ENCODE measurements around the gene RNF215. TPM values are rescaled to one million over a fixed set of nuclear protein-coding genes. Genes with fewer than 3 reads are reported as not detected.

RNF215 gene
- total and polyA plus RNA-seq, 3 donors from 2014 or later = 18.2 to 24.6 (median 20.9) TPM

GRCh38 chr22:30370641-30371230 lies 16.5 kb downstream of the RNF215 start:
- Histone ChIP-seq H3K36me3 (ENCODE audit: low read depth, missing control alignments) (no peaks in the 10 kb centered on the region), H3K9me3 (no peaks in the 10 kb centered on the region)
- WGBS, 2 donors = 85 to 90% methylated on average over 14 to 19 of the region's 19 CpGs

GRCh38 chr22:30368420-30368819 lies 18.8 kb downstream of the RNF215 start:
- H3K9me3 ChIP-seq = no peaks in the 10 kb centered on the region
- no peaks in the 10 kb centered on the region for H3K36me3 ChIP-seq (ENCODE audit: low read depth, missing control alignments)
- 91 to 96% methylated on average over 9 of the region's 9 CpGs for WGBS, 2 donors
- H3K27ac ChIP-seq = no peak overlapping the region
- H3K27me3 ChIP-seq = no peaks in the 10 kb centered on the region
- intact Hi-C loops (cut with DNase I; ENCODE audit: low total_unique reads) = no loop called here
- DNase-seq = no peak
- TF ChIP-seq CTCF (IDR thresholded peaks at IDR 0.05) (no peak), POLR2A (IDR thresholded peaks at IDR 0.05) (no peak)
- H3K4me3 ChIP-seq = no peak overlapping the region
- no peaks in the 10 kb centered on the region for H3K4me1 ChIP-seq

More at GRCh38 chr22:30370641-30371230, 16.5 kb downstream of the RNF215 start:
- no peaks in the 10 kb centered on the region for H3K27me3 ChIP-seq
- TF ChIP-seq CTCF (IDR thresholded peaks at IDR 0.05) (no peak), POLR2A (IDR thresholded peaks at IDR 0.05) (no peak)
- intact Hi-C loops (cut with DNase I; ENCODE audit: low total_unique reads) = no loop called here
- no peak overlapping the region for H3K4me3 ChIP-seq
- no peak overlapping the region for H3K27ac ChIP-seq
- no peaks in the 10 kb centered on the region for H3K4me1 ChIP-seq
- DNase-seq = no peak

GRCh38 chr22:30365891-30366290 lies 21.3 kb downstream of the RNF215 start:
- no peaks in the 10 kb centered on the region for H3K27me3 ChIP-seq
- TF ChIP-seq POLR2A (IDR thresholded peaks at IDR 0.05) (no peak), CTCF (IDR thresholded peaks at IDR 0.05) (no peak)
- DNase-seq = no peak
- intact Hi-C loops (cut with DNase I; ENCODE audit: low total_unique reads) = no loop called here
- H3K36me3 ChIP-seq (ENCODE audit: low read depth, missing control alignments) = no peaks in the 10 kb centered on the region
- H3K9me3 ChIP-seq = no peaks in the 10 kb centered on the region
- H3K4me3 ChIP-seq = no peak overlapping the region
- H3K4me1 ChIP-seq = no peaks in the 10 kb centered on the region
- no peak overlapping the region for H3K27ac ChIP-seq
- 87 to 96% methylated on average over 13 to 18 of the region's 18 CpGs for WGBS, 2 donors

- Histone ChIP-seq H3K9me3 (no peaks in the 10 kb centered on the region), H3K27me3 (no peaks in the 10 kb centered on the region), H3K36me3 (ENCODE audit: low read depth, missing control alignments) (no peaks in the 10 kb centered on the region), H3K4me3 (no peak overlapping the region), H3K4me1 (no peaks in the 10 kb centered on the region), H3K27ac (no peak overlapping the region)
- TF ChIP-seq CTCF (IDR thresholded peaks at IDR 0.05) (no peak), POLR2A (IDR thresholded peaks at IDR 0.05) (no peak)
- WGBS, 2 donors = 66 to 83% methylated on average over 6 to 7 of the region's 7 CpGs
- intact Hi-C loops (cut with DNase I; ENCODE audit: low total_unique reads) = no loop called here
- DNase-seq = no peak
These were observed 24.4 kb downstream of the RNF215 start for GRCh38 chr22:30362651-30363281.
